GM19397 (cell line): Measurements from ENCODE around the gene PAXX.
A peak's percentile ranks its signal among the peaks of the same experiment; 100 is the strongest.

Experiments
- ATAC-seq: cut with Tn5 transposase; IDR thresholded peaks from one replicate; pipeline ENCODE4 v1.9.1; 2021; ENCODE audit warnings: mild to moderate bottlenecking, moderate library complexity; ENCODE audit not compliant: unreplicated experiment

PAXX gene

GRCh38 chr9:136991993-136992818 is at the start of gene PAXX:
PAXX (plus strand) TSS chr9:136992422; CDS start chr9:136992444, 22 bp downstream.
- ATAC-seq: peak; percentile 83

GRCh38 chr9:136942881-136943230 is 49.4 kb upstream of the PAXX start:
- ATAC-seq: no peak

- peak; percentile 4 for ATAC-seq
Observed at GRCh38 chr9:136943291-136944211, 48.7 kb upstream of the PAXX start.

GRCh38 chr9:136944212-136944518 is 48.1 kb upstream of the PAXX start:
- peak; percentile 32 for ATAC-seq

- peak; percentile 79 for ATAC-seq
Observed at GRCh38 chr9:136944519-136945332, 47.5 kb upstream of the PAXX start, which contains the start of the genes C8G and FBXW5. C8G (plus strand) TSS chr9:136945243; CDS start chr9:136945321, 78 bp downstream. FBXW5 (minus strand) TSS chr9:136944738; CDS start chr9:136944083, 655 bp downstream.

- ATAC-seq: no peak
Observed at GRCh38 chr9:136945333-136946227, 46.6 kb upstream of the PAXX start.

GRCh38 chr9:136946228-136947027 is 45.8 kb upstream of the PAXX start:
- ATAC-seq: no peak

- no peak for ATAC-seq
Observed at GRCh38 chr9:136947028-136947891, 45.0 kb upstream of the PAXX start.

GRCh38 chr9:136947955-136948510 is 44.2 kb upstream of the PAXX start:
- ATAC-seq: no peak

GRCh38 chr9:136949239-136949816 is 42.9 kb upstream of the PAXX start:
- ATAC-seq: no peak

GRCh38 chr9:136949817-136950655 is 42.2 kb upstream of the PAXX start:
- ATAC-seq: peak; percentile 86

- ATAC-seq: no peak
Observed at GRCh38 chr9:136950656-136951276, 41.5 kb upstream of the PAXX start.

GRCh38 chr9:136951541-136952320 is 40.5 kb upstream of the PAXX start, which contains the start of gene LCN12:
LCN12 (plus strand) TSS chr9:136952273; CDS start chr9:136952328, 55 bp downstream.
- ATAC-seq: no peak

- ATAC-seq: no peak
Observed at GRCh38 chr9:136952321-136952850, 39.8 kb upstream of the PAXX start.
